IPS-20b (cell line): Measurements from ENCODE around the gene MLLT11.

Experiments used
- H3K27ac ChIP-seq: one replicate; pipeline ENCODE4 v1.5.1; 2013; ENCODE audit warnings: low read length
- H3K27me3 ChIP-seq: 2 replicates; pipeline ENCODE4 v1.6.1; 2013; ENCODE audit warnings: mild to moderate bottlenecking, low read length, inconsistent platforms; ENCODE audit not compliant: insufficient read depth
- H3K36me3 ChIP-seq: 2 replicates; pipeline ENCODE4 v1.6.1; 2013; ENCODE audit warnings: low read depth, mild to moderate bottlenecking, inconsistent platforms, low read length, moderate library complexity; ENCODE audit not compliant: insufficient read depth
- H3K4me1 ChIP-seq: 2 replicates; pipeline ENCODE4 v1.6.1; 2013; ENCODE audit warnings: mild to moderate bottlenecking, control low read depth, inconsistent platforms, low read length, moderate library complexity; ENCODE audit not compliant: insufficient read depth
- H3K4me3 ChIP-seq: 2 replicates; pipeline ENCODE4 v1.5.1; 2013; ENCODE audit warnings: mild to moderate bottlenecking, low read length, inconsistent platforms
- H3K9ac ChIP-seq: 2 replicates; pipeline ENCODE4 v1.6.1; 2013; ENCODE audit warnings: low read depth, mild to moderate bottlenecking, inconsistent platforms, low read length, moderate library complexity
- H3K9me3 ChIP-seq: 2 replicates; pipeline ENCODE4 v1.6.1; 2013; ENCODE audit warnings: mild to moderate bottlenecking, low read depth, low read length, inconsistent platforms; ENCODE audit not compliant: insufficient read depth

Gene MLLT11, protein sequence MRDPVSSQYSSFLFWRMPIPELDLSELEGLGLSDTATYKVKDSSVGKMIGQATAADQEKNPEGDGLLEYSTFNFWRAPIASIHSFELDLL

DNA sequence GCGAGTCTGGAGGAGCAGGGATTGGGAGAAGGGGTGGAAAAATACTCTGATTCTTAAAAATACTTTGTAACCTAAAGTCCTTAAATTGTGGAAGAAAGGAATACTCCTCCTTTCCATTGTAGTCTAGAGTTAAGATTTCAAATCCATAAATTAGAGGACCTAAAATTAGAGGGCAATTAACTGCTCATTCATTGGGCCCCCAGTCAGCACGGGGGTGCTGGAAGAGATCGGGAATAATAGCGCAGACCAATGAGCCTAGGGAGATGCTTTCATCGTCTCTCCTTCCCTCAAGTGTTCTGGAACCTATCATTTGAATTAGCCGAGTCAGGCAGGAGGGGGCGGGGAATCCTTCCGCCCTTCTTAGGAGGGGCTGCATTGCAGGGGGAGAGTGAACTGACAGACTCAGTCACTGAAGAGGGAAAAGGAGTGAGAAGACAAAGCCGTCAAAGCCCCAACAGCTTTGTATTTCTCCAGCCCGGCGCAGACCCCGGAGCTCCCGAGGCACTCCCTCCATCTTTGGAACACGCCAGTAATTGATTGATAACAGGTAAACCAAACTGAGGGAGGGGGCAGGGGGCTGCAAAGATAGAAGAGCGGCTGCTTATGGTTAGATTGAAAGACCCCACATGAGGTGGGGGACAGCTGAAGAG, at the start of gene MLLT11:
Gene MLLT11 (plus strand): TSS at position 391 of the 650 bp plus-strand sequence. CDS start 6,828 bp downstream, outside the sequence.
- Histone ChIP-seq H3K9ac (peak within 1 kb of the TSS; percentile 89), H3K9me3 (no peaks in the 10 kb centered on the region), H3K27me3 (no peaks in the 10 kb centered on the region), H3K4me1 (peaks cover 14% of the 10 kb centered on the region), H3K36me3 (peaks cover 25% of the 10 kb centered on the region), H3K27ac (peak within 1 kb of the TSS; percentile 86), H3K4me3 (peak within 1 kb of the TSS; percentile 95)

DNA sequence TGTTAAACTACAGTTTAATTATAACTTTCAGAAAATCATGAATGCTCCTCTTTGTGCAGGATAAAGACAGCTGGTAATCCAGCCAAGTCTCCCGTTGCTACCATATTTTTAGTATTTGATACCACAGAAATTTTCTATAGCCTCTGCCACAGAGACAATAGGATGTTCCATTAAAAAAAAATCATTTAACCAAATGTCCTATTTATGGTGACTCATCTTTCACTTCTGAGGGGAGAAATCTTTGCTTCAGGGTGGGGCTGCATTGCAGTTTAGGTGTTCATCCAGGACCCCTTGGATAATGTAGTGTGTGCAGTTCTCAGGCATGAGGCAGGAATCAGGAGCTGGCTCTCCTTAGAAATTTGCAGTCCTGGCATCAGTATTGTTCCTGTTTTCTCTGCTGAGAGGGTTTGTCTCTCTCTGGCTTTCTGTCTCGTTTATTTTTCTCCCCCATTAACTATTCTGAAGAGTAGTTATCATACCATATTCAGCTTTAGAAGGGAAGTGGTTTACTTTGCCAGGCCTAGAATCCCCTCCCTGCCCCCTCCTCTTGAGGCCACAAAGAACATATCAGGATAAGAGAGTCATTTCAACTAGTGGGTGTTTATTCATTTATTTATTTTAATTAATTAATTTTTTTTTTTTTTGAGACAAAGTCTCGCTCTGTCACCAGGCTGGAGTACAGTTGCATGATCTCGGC, 48.9 kb upstream of the MLLT11 start:
- Histone ChIP-seq H3K4me1 (peaks cover 12% of the 10 kb centered on the region; the same call in 1 of the 2 replicates), H3K27ac (no peak overlapping the region), H3K4me3 (no peak overlapping the region), H3K9me3 (no peaks in the 10 kb centered on the region), H3K36me3 (0 out of 2 replicates have a peak, but pooled peaks cover 4% of the 10 kb centered on the region), H3K27me3 (no peaks in the 10 kb centered on the region), H3K9ac (no peak overlapping the region)

DNA sequence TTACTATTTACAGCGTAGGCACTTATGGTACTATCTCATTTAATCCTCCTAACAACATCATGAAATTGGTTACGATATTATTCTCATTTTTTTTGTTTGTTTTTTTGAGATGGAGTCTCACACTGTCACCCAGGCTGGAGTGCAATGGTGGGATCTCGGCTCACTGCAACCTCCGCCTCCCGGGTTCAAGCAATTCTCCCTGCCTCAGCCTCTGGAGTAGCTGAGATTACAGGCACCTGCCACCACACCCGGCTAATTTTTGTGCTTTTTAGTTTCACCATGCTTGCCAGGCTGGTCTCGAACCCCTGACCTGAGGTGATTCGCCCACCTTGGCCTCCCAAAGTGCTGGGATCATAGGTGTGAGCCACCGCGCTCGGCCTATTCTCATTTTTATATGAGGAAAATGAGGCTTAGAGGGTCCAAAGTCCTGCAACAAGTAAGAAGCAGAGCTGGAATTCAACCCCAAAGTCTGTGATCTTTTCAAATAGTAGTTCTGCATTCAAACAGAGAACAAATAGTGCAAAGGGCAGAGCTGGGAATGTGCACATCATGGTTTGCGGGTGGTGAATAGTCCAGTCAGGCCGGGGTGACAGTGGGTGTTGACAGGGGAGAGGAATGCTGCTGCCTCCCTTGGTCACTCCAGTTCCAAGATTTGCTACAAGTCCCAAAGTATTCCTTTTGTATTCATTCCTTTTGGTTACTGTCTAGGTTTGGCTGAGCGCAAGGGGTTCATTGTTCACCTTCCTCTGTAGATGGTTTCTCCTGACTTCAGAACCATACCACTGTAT, 47.3 kb upstream of the MLLT11 start:
- peaks cover 7% of the 10 kb centered on the region; the same call in 1 of the 2 replicates for H3K36me3 ChIP-seq
- no peaks in the 10 kb centered on the region for H3K9me3 ChIP-seq
- H3K4me1 ChIP-seq: peaks cover 7% of the 10 kb centered on the region; the same call in 1 of the 2 replicates
- H3K4me3 ChIP-seq: no peak overlapping the region
- H3K27ac ChIP-seq: no peak overlapping the region
- no peaks in the 10 kb centered on the region for H3K27me3 ChIP-seq
- no peak overlapping the region for H3K9ac ChIP-seq

DNA sequence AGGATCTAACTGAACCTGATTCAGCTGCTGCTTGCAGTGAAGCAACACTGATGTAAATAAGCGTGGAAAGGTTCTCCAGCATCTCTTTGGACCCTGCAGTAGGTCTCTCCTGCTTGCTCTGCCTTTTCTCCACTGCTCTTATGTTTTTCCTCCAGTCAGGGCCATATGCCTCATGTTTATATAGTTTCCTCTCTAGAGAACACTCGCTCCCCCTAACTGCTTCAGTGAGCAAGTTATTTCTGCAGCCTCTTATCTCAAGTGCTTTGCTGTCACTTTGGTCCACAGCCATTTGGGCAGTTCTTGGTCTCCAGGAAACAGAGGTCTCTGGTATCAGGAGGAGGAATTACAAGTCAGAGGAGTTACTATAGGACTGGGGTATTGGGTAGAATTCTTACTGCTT, 46.7 kb upstream of the MLLT11 start:
- Histone ChIP-seq H3K27me3 (no peaks in the 10 kb centered on the region), H3K9ac (no peak overlapping the region), H3K36me3 (peaks cover 13% of the 10 kb centered on the region), H3K4me1 (peaks cover 5% of the 10 kb centered on the region; the same call in 1 of the 2 replicates), H3K9me3 (no peaks in the 10 kb centered on the region), H3K4me3 (no peak overlapping the region), H3K27ac (no peak overlapping the region)

DNA sequence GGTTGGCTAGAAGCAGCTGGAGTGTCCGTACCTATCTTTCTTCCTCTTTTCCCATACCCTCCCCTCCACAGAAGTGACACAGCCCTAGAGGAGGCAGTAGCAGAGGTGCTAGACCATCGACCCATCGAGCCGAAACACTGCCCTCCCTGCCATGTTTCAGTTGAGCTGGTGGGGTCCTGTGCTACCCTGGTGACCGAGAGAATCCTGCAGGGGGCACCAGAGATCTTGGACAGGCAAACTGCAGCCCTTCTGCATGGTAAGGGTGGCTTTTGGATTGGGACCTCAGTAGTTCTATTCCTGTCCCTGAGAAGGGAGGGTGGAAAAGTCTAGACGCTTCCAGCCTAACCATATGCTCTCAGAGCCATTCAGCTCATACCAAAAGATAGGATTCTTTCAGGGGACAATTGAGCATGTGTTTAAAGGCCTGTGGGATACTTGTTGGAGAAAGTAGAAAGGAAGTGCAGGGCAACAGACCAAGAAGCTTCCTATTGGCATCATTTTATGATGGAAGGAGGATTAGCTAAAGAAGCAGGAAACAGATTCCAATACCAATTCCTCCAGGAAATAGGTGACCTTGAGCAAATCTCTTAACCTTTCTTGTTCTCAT, 35.6 kb upstream of the MLLT11 start:
- Histone ChIP-seq H3K4me1 (no peaks in the 10 kb centered on the region), H3K36me3 (peaks cover 38% of the 10 kb centered on the region), H3K4me3 (no peak overlapping the region), H3K9ac (no peak overlapping the region), H3K27me3 (no peaks in the 10 kb centered on the region), H3K27ac (no peak overlapping the region), H3K9me3 (no peaks in the 10 kb centered on the region)

DNA sequence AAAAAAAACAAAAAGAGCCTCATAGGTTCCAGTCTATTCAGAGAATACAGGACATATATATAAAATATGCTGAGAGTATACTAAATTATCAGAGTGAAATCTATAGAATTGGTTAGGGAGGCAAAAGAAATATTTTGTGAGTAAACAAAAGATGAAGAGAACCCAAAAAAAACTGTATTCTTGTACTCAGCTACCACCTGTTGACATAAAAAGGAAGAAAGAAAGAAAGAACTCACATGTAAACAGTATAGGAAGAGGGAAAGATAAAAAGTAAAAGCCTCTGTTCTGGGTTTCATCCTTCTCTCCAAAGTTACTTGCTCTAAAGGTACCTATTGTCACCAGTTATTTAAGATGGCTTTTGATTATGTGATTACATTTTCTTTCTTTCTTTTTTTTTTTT, 33.7 kb upstream of the MLLT11 start:
- no peak overlapping the region for H3K4me3 ChIP-seq
- peaks cover 45% of the 10 kb centered on the region for H3K36me3 ChIP-seq
- H3K9me3 ChIP-seq: no peaks in the 10 kb centered on the region
- no peaks in the 10 kb centered on the region for H3K4me1 ChIP-seq
- no peak overlapping the region for H3K9ac ChIP-seq
- no peaks in the 10 kb centered on the region for H3K27me3 ChIP-seq
- H3K27ac ChIP-seq: no peak overlapping the region

DNA sequence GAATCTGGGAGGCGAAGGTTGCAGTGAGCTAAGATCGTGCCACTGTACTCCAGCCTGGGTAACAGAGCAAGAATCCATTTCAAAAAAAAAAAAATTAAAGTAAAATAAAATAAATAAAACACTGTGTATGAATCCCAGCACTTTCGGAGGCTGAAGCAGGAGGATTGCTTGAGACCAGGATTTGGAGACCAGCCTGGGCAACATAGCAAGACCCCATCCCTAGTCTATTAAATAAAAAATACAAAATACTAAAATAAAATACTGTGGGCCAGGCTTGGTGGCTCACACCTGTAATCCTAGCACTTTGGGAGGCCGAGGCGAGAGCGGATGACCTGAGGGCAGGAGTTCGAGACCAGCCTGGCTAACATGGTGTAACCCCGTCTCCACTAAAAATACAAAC, 28.0 kb upstream of the MLLT11 start:
- Histone ChIP-seq H3K27me3 (no peaks in the 10 kb centered on the region), H3K4me3 (no peak overlapping the region), H3K9me3 (no peaks in the 10 kb centered on the region), H3K9ac (no peak overlapping the region), H3K36me3 (peaks cover 41% of the 10 kb centered on the region), H3K27ac (no peak overlapping the region), H3K4me1 (no peaks in the 10 kb centered on the region; the same call in 1 of the 2 replicates)

DNA sequence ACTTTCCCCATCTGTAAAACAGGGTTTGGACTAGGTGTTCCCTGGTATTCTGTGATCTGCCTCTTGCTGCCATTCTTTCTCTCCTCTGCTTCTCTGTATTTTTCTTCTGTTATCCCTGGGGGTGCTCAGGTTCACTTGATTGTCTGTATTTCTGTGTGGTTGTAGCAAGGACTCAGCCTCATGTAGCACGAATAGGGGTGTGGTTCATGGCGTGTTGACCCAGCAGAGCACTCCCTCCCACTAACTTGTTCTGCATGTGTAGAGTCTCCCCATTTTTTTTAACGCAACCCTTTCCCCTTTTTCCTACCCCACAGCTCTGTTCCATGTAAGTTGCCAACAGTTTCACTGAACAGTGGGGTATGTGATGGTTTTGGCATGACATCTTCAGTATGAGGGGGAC, 25.0 kb upstream of the MLLT11 start:
- H3K9me3 ChIP-seq: no peaks in the 10 kb centered on the region
- no peak overlapping the region for H3K27ac ChIP-seq
- no peak overlapping the region for H3K9ac ChIP-seq
- H3K4me1 ChIP-seq: peaks cover 3% of the 10 kb centered on the region; the same call in 1 of the 2 replicates
- H3K27me3 ChIP-seq: no peaks in the 10 kb centered on the region
- H3K36me3 ChIP-seq: peaks cover 28% of the 10 kb centered on the region
- H3K4me3 ChIP-seq: no peak overlapping the region

DNA sequence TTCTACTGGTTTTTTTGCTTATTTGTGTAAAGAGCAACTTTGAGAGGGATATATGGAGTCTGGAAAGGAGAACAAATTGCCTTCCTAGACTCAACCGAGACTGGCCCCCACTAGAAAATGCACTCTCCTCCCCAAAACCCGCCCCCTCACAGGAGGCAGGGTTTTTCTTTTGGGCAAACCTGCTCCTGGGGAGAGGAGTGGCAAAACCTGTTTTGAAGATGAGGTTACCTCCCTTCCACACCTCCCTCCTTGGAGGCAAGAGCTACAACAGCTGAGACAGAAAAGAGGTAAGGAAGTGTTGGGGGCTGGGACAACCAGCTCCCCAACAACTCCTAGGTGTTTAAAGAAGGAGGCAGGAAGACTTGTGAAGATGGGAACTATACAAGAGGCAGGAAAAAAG, 23.8 kb upstream of the MLLT11 start, which contains the start of gene BNIPL:
Gene BNIPL (plus strand): TSS at position 231 of the 400 bp plus-strand sequence. CDS start 140 bp downstream, at position 371.
- peaks cover 18% of the 10 kb centered on the region for H3K36me3 ChIP-seq
- H3K4me3 ChIP-seq: peak within 1 kb of the TSS; percentile 27; the same call in 1 of the 2 replicates
- H3K27me3 ChIP-seq: no peaks in the 10 kb centered on the region
- peaks cover 3% of the 10 kb centered on the region; the same call in 1 of the 2 replicates for H3K4me1 ChIP-seq
- H3K9ac ChIP-seq: peak within 1 kb of the TSS; percentile 50; the same call in 1 of the 2 replicates
- H3K27ac ChIP-seq: no peak within 1 kb of the TSS
- no peaks in the 10 kb centered on the region for H3K9me3 ChIP-seq

DNA sequence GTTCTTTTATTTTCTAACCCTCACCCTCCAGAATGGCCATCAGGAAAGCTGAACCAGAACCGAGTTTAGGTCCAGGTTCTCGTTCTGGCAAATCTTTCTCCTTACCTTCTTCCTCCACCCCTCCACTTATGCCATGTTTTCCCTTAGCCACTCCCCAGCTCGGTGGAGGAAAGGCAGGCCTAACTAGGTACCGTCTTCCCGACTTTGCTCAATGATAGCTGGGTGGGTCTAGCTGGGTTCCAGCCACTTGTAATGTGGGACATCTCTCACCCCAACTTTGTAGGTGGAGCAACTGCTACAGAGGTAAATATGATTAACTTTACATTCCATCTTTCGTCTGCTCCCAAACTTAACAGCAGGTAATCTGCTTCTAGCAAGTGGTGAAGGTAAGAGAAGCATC, 23.2 kb upstream of the MLLT11 start:
- no peak overlapping the region for H3K27ac ChIP-seq
- no peaks in the 10 kb centered on the region for H3K27me3 ChIP-seq
- H3K9me3 ChIP-seq: no peaks in the 10 kb centered on the region
- H3K4me1 ChIP-seq: peaks cover 3% of the 10 kb centered on the region; the same call in 1 of the 2 replicates
- H3K36me3 ChIP-seq: peaks cover 15% of the 10 kb centered on the region
- no peak overlapping the region for H3K4me3 ChIP-seq
- no peak overlapping the region for H3K9ac ChIP-seq

DNA sequence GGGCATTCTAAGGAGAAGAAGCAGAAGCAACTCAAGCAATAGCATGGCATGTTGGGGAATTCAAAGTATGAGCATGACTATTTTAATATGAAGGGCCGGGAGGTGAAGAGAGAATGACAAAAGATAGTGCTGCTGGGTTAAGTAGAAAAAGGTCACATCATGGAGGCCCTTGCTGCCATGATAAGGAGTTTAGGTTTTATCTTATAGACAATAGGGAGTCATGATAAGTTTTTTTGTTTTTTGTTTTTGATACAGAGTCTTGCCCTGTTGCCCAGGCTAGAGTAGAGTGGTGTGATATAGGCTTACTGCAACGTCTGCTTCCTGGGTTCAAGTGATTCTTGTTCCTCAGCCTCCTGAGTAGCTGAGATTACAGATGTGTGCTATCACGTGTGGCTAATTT, 20.7 kb upstream of the MLLT11 start:
- H3K27me3 ChIP-seq: no peaks in the 10 kb centered on the region
- H3K27ac ChIP-seq: no peak overlapping the region
- no peaks in the 10 kb centered on the region for H3K9me3 ChIP-seq
- H3K4me3 ChIP-seq: no peak overlapping the region
- H3K36me3 ChIP-seq: peaks cover 6% of the 10 kb centered on the region; the same call in 1 of the 2 replicates
- no peak overlapping the region for H3K9ac ChIP-seq
- H3K4me1 ChIP-seq: peaks cover 3% of the 10 kb centered on the region; the same call in 1 of the 2 replicates
